Ovary (tissue), 9 donors: ENCODE data around the gene EPHA1. TPM values are rescaled to one million over a fixed set of nuclear protein-coding genes. Genes with fewer than 3 reads are reported as not detected.
"Not testable (repeated sequence)": the region's sequence is repeated elsewhere in the genome, so short reads cannot be mapped to it uniquely, and the experiment has no call there.

ENCODE experiments used
- DNase-seq, 5 donors: peaks; one replicate each; pipeline ENCODE4 v3.0.0-alpha.2; 2019 to 2020
- H3K27ac ChIP-seq, 2 donors: fragments of 200-600 bp; one replicate each; pipeline versions ENCODE4 v1.5.1 to v1.8.0; 2019 to 2022
- H3K27me3 ChIP-seq: fragments of 200-600 bp; one replicate; pipeline ENCODE4 v1.8.0; 2022
- H3K36me3 ChIP-seq: fragments of 200-600 bp; sonication (generic); one replicate; pipeline ENCODE4 v1.5.1; 2019
- H3K4me1 ChIP-seq: one replicate; pipeline ENCODE4 v1.8.1; 2013; ENCODE audit warnings: mild to moderate bottlenecking, moderate library complexity; ENCODE audit not compliant: insufficient read depth
- H3K4me3 ChIP-seq: fragments of 200-600 bp; sonication (generic); one replicate; pipeline ENCODE4 v1.5.1; 2017
- H3K9me3 ChIP-seq, 2 donors: fragments of 200-600 bp in 1 of 2; sonication (generic) in 1 of 2; one replicate each; pipeline versions ENCODE4 v1.5.1 to v1.8.1; 2013 to 2019; ENCODE audit warnings: mild to moderate bottlenecking in 1 of 2, moderate library complexity in 1 of 2
- EP300 ChIP-seq: sonication (generic); formaldehyde crosslinking; IDR thresholded peaks from one replicate; pipeline ENCODE4 v1.6.1; 2017; ENCODE audit warnings: antibody characterized with exemption
- POLR2A ChIP-seq: fragments of 450-650 bp; IDR thresholded peaks from one replicate; pipeline ENCODE4 v1.6.1; 2017; ENCODE audit warnings: antibody characterized with exemption, mild to moderate bottlenecking, moderate library complexity
- WGBS, 3 donors: extraction: QIAGEN DNeasy Blood & Tissue Kit in 1 of 3; methylation state at CpG; one replicate each; pipeline versions ENCODE4 v1.1.5 to v1.1.7; 2013 to 2017; 5-methylcytosine and 5-hydroxymethylcytosine counted together
- intact Hi-C, 4 donors: fragments of 100-400 bp; cut with DNase I; formaldehyde crosslinking; loops; one replicate each; pipeline versions ENCODE4 v1.11.0 to v1.15.1; 2022 to 2023
- polyA plus RNA-seq, 2 donors: library from polyadenylated mRNA; stranded (reverse); fragments of 200-250 nt in 1 of 2; fragments of 350-450 nt in 1 of 2; fragmentation: Illumina TruSeq in 1 of 2; extraction: RNeasy Lipid Tissue Mini Kit (QIAGEN cat#74804) in 1 of 2; gene quantifications; one replicate each; pipeline ENCODE4 v1.2.3, GENCODE V29; 2013 to 2014
- total RNA-seq, 7 donors: library from RNA; depleted of rRNA in 2 of 7; stranded (reverse); fragments of >200 nt in 2 of 7; fragmentation: NEBNext Ultra II Directional in 3 of 7; extraction: Animal tissue kit (Norgen Biotek cat#: 25700) in 3 of 7; gene quantifications; one replicate each; pipeline versions ENCODE4 v1.1.0 to v1.2.4, GENCODE V29; 2016 to 2023
- TF ChIP-seq, protein P1 (sequence below), 3 donors: fragments of 450-650 bp in 2 of 3; fragments of 200-600 bp in 1 of 3; IDR thresholded peaks; one replicate each; pipeline versions ENCODE4 v1.5.1 to v1.8.0; 2016 to 2022; ENCODE audit warnings: antibody characterized with exemption in 3 of 3, mild to moderate bottlenecking in 1 of 3
- donor health status: DM: no; HTN: no; CAD: no; lungs with moderate emphysema.
- donor health status: DM: no; HTN: no; CAD: no.
- donor health status: Bipolar disorder and iron deficiency.
- donor health status: DM: yes; HTN: yes; CAD: no.
- donor health status: DM: no; HTN: no; CAD: no.
- donor health status: DM: yes; HTN: yes; CAD: no.

The EPHA1 gene
- total and polyA plus RNA-seq, 9 donors = 0.21 to 21.3 (median 1.7) TPM; not detected in 1

DNA sequence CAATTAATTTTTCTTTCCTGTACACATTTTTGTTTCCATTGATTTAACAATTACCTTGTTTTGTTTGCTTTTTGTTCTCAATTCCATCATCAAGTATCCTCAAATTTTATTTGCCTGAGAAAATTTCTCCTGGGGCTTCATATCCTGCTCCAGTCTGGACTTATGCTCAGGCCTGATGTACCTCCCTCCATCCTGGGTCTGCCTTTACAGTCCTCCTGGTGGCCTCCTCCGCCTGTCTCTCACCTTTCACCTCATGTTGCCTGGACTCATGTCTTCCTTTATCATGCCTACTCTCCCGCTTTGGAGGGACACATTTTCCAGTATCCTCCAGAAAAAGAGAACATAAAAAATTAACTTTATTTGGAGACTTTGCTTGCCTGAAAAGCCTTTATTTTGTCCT lies 22.5 kb upstream of the EPHA1 start:
- 40 to 82% (median 67%) methylated on average over 2 of the region's 2 CpGs for WGBS, 3 donors
- intact Hi-C loops = no loop called here
- no peaks in the 10 kb centered on the region for H3K36me3 ChIP-seq

DNA sequence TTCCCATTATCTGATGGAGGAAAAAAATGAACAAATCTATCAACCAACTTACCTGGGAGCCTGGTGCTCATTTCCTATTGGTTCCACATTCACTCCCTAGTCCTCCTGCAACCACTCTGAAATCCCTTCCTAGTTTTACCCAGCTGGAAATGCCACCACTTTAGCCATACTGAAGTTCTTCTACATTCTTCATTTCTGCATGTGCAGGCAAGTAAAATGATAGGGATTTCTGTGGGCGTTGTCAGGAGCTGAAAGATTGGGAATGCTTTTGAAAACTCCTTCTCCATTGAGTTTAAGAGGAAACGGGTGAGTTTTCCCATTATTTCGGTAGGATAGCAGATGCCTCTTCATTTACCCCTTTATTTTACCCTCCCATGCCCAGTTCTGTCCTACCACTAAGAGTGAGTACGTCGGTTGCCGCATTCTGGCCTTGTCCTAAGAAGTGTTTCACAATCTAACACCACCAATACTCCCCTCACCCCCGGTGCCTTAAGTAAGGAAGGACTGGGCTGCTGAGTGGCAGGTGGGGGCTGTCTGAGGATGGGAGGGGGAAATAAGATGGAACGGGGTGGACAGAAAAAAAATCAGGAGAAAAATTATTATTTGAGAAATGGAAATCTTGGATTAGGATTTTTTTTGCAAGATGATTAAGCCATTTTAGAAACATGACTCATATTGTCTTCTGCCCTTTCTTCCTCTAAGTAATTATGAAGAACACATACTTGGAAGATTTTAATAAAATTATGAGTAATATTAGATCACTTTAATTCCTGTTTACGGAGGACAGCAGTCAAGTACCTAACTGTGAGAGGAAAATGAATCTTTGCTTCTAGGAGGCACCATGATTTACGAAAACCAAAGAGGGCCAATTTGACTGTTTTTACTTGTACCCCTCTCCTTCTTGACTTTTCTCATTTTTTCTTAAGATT lies 21.4 kb upstream of the EPHA1 start:
- DNase-seq = no peak
- Histone ChIP-seq H3K9me3 (no peaks in the 10 kb centered on the region), H3K4me3 (no peak overlapping the region), H3K4me1 (no peaks in the 10 kb centered on the region), H3K27ac (no peak overlapping the region), H3K36me3 (no peaks in the 10 kb centered on the region), H3K27me3 (no peaks in the 10 kb centered on the region)
- 71% methylated on average over 10 of the region's 10 CpGs for WGBS, 3 donors
- TF ChIP-seq, protein P1, sequence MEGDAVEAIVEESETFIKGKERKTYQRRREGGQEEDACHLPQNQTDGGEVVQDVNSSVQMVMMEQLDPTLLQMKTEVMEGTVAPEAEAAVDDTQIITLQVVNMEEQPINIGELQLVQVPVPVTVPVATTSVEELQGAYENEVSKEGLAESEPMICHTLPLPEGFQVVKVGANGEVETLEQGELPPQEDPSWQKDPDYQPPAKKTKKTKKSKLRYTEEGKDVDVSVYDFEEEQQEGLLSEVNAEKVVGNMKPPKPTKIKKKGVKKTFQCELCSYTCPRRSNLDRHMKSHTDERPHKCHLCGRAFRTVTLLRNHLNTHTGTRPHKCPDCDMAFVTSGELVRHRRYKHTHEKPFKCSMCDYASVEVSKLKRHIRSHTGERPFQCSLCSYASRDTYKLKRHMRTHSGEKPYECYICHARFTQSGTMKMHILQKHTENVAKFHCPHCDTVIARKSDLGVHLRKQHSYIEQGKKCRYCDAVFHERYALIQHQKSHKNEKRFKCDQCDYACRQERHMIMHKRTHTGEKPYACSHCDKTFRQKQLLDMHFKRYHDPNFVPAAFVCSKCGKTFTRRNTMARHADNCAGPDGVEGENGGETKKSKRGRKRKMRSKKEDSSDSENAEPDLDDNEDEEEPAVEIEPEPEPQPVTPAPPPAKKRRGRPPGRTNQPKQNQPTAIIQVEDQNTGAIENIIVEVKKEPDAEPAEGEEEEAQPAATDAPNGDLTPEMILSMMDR (IDR thresholded peaks at IDR 0.05) = no peak
- TF ChIP-seq EP300 (no peak), POLR2A (no peak)
- intact Hi-C loops = no loop called here

More for the DNA sequence above, 22.5 kb upstream of the EPHA1 start:
- no peaks in the 10 kb centered on the region for H3K9me3 ChIP-seq
- no peak overlapping the region for H3K27ac ChIP-seq
- H3K4me1 ChIP-seq = no peaks in the 10 kb centered on the region
- H3K27me3 ChIP-seq = no peaks in the 10 kb centered on the region
- TF ChIP-seq POLR2A (no peak), EP300 (no peak)
- TF ChIP-seq, protein P1 (IDR thresholded peaks at IDR 0.05) = no peak
- DNase-seq = no peak
- H3K4me3 ChIP-seq = no peak overlapping the region

DNA sequence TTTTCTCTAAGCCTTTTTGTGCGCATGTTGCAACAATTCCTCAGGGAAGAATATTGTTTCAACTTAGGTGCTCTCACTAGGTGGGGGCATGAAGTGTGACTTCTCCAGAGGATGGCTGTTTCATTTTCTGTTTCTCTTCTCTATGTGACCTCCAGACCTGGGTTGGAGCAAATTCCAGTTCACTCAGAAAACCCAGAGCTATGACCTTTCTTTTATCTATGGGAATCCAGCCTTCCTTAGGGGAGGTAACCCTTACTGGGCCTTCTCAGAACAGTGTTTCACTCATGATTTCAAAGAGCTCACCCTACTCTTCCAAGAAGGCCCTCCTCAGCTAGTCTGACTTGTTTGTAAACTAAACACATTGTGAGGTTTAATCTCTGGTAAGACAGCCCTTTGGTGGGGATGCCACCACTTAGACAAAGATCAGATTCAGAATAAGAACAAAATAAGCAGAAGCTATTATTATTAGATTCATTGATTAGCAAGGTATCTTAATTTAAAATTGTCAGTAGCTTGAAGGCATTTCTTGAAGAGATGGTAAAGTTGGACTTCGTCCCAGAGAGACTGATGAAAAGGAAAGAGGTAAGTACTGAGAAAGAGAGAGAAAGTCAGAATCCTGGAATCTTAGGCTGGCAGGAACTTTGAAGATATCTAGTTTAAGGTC lies 18.0 kb upstream of the EPHA1 start:
- no peaks in the 10 kb centered on the region for H3K36me3 ChIP-seq
- 91 to 96% (median 94%) methylated on average over 2 of the region's 2 CpGs for WGBS, 3 donors
- no peak overlapping the region for H3K4me3 ChIP-seq
- TF ChIP-seq EP300 (no peak), POLR2A (no peak)
- TF ChIP-seq, protein P1 (IDR thresholded peaks at IDR 0.05) = no peak
- no peaks in the 10 kb centered on the region for H3K27me3 ChIP-seq
- no peak for DNase-seq
- no peaks in the 10 kb centered on the region for H3K9me3 ChIP-seq
- no peak overlapping the region for H3K27ac ChIP-seq
- H3K4me1 ChIP-seq = no peaks in the 10 kb centered on the region
- intact Hi-C loops = no loop called here

DNA sequence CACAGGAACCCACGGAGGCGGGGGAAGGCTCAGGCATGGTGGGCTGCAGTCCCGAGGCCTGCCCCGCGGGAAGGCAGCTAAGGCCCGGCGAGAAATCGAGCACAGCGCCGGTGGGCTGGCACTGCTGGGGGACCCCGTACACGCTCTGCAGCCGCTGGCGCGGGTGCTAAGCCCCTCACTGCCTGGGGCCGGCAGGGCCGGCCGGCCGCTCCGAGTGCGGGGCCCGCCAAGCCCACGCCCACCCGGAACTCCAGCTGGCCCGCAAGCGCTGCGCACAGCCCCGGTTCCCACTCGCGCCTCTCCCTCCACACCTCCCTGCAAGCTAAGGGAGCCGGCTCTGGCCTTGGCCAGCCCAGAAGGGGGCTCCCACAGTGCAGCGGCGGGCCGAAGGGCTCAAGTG lies 15.8 kb upstream of the EPHA1 start:
- DNase-seq, H3K4me1 ChIP-seq, H3K36me3 ChIP-seq, intact Hi-C loops, H3K9me3 ChIP-seq, H3K27ac ChIP-seq, H3K4me3 ChIP-seq, H3K27me3 ChIP-seq: not testable (repeated sequence)
- 95 to 99% (median 97%) methylated on average over 33 to 34 of the region's 34 CpGs for WGBS, 3 donors

DNA sequence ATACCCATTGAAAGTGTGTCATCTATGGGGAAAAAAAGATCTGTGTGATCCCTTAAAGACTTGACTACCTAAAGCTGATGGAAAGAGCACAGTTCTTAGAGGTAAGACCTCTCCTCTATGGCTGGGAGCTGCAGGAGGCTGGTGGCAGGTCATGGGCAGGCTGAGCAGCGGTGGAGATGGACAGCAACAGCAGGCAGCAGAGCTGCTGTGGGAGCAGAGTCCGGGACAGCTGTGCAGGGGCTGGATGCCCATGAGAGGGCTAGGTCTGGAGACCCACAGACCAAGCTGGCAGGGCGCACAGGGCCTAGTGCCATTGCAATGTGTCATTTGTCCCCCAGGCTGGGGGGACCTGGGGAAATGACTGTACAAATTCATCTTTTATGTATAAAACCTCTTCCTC lies 13.4 kb upstream of the EPHA1 start:
- Histone ChIP-seq H3K4me3 (no peak overlapping the region), H3K9me3 (no peaks in the 10 kb centered on the region), H3K36me3 (no peaks in the 10 kb centered on the region), H3K4me1 (no peaks in the 10 kb centered on the region), H3K27ac (no peak overlapping the region), H3K27me3 (no peaks in the 10 kb centered on the region)
- TF ChIP-seq, protein P1 (IDR thresholded peaks at IDR 0.05) = no peak
- no peak for TF ChIP-seq POLR2A
- TF ChIP-seq EP300 = no peak
- WGBS, 3 donors = 83 to 97% (median 94%) methylated on average over 3 of the region's 3 CpGs
- DNase-seq = no peak
- intact Hi-C loops = no loop called here

DNA sequence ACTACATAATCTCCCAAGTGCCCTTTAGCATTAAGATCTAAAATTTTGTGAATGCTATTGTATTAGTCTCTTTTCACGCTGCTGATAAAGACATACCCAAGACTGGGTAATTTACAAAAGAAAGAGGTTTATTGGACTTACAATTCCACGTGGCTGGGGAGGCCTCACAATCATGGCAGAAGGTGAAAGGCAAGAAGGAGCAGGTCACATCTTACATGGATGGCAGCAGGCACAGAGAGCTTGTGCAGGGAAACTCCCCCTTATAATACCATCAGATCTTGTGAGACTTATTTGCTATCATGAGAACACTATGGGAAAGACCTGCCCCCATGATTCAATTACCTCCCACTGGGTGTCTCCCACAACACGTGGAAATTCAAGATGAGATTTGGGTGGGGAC lies 12.0 kb upstream of the EPHA1 start:
- H3K4me1 ChIP-seq, H3K36me3 ChIP-seq, H3K4me3 ChIP-seq, H3K27ac ChIP-seq, DNase-seq, H3K9me3 ChIP-seq, H3K27me3 ChIP-seq, intact Hi-C loops: not testable (repeated sequence)
- 59 to 66% (median 61%) methylated on average over 3 of the region's 3 CpGs for WGBS, 3 donors
